DND-41 (cell line): Measurements from ENCODE around the gene CTTNBP2.

Experiments
- ATAC-seq: fragments of 200-7000 bp; cut with Tn5 transposase; 3 replicates; pipeline ENCODE4 v1.9.1; 2021; ENCODE audit warnings: low read depth; ENCODE audit not compliant: insufficient read depth
- DNase-seq: peaks from one replicate; pipeline ENCODE4 v3.0.0-alpha.2; 2020
- H2AFZ ChIP-seq: 2 replicates; pipeline ENCODE4 v1.6.0; 2012; ENCODE audit warnings: low read depth, low read length
- H3K27ac ChIP-seq: 2 replicates; pipeline ENCODE4 v1.5.1; 2012; ENCODE audit warnings: low read length, inconsistent platforms
- H3K27me3 ChIP-seq: fragments of 200-600 bp; sonication (generic); 2 replicates; pipeline ENCODE4 v1.6.0; 2012; ENCODE audit warnings: low read length, mild to moderate bottlenecking, inconsistent platforms; ENCODE audit not compliant: insufficient read depth, poor library complexity
- H3K36me3 ChIP-seq: 2 replicates; pipeline ENCODE4 v1.5.1; 2012; ENCODE audit warnings: low read length, inconsistent platforms; ENCODE audit not compliant: insufficient read depth
- H3K4me1 ChIP-seq: 2 replicates; pipeline ENCODE4 v1.5.1; 2012; ENCODE audit warnings: mild to moderate bottlenecking, low read length; ENCODE audit not compliant: insufficient read depth
- H3K4me2 ChIP-seq: 2 replicates; pipeline ENCODE4 v1.6.0; 2012; ENCODE audit warnings: mild to moderate bottlenecking, moderate library complexity, low read length, inconsistent platforms; ENCODE audit not compliant: insufficient read depth
- H3K4me3 ChIP-seq, 2 experiments: fragments of 200-600 bp in 1 of 2; shearing (Covaris generic) in 1 of 2; 2 replicates each; pipeline ENCODE4 v1.5.1; 2012 to 2016; ENCODE audit warnings: inconsistent platforms in 2 of 2, low read length in 2 of 2, mild to moderate bottlenecking in 2 of 2, low read depth in 1 of 2, moderate library complexity in 1 of 2
- H3K79me2 ChIP-seq: 2 replicates; pipeline ENCODE4 v1.6.0; 2012; ENCODE audit warnings: low read length, inconsistent platforms; ENCODE audit not compliant: insufficient read depth
- H3K9ac ChIP-seq: 2 replicates; pipeline ENCODE4 v1.6.0; 2012; ENCODE audit warnings: low read depth, mild to moderate bottlenecking, inconsistent platforms, low read length, moderate library complexity
- H3K9me3 ChIP-seq: 2 replicates; pipeline ENCODE4 v1.5.1; 2012; ENCODE audit warnings: low read length, moderate library complexity, mild to moderate bottlenecking, inconsistent platforms; ENCODE audit not compliant: insufficient read depth, severe bottlenecking
- H4K20me1 ChIP-seq: 2 replicates; pipeline ENCODE4 v1.6.0; 2012; ENCODE audit warnings: low read length; ENCODE audit not compliant: insufficient read depth
- EZH2 ChIP-seq: IDR thresholded peaks from 3 replicates; pipeline ENCODE4 v1.6.1; 2012; ENCODE audit warnings: borderline replicate concordance, low read depth, mild to moderate bottlenecking, moderate library complexity, low read length, inconsistent platforms; ENCODE audit not compliant: severe bottlenecking
- TF ChIP-seq, protein P1 (sequence below): IDR thresholded peaks from 2 replicates; pipeline ENCODE4 v1.5.1; 2012; ENCODE audit warnings: borderline replicate concordance, low read length, moderate library complexity, mild to moderate bottlenecking; ENCODE audit not compliant: poor library complexity, severe bottlenecking; ENCODE audit errors: extremely low read depth

The CTTNBP2 gene

DNA sequence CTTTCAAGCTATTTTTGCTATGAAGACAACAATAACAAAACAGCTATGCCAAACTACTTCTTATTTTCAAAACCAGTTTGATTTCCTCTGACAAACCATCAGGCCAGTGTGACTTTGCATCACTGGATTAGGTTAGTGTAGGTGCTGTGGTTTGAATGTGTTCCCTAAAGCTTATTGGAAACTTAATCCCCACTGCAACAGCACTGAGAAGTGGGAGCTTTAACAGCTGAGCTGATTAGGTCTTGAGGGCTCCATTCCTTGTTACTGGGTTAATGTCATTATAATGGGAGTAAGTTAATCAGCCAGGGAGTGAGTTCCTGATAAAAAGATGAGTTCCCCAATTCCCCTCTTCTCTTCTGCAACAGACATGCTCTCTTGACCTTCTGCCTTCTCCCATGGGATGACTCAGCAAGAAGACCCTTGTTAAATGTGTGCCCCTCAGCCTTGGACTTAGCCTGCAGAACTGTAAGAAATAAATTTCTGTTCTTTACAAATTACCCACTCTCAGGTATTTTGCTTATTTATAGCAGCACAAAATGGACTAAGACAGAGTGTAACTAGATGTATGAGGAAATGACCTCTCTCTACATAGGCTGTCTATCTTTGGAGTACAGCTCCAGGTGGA lies 186.8 kb downstream of the CTTNBP2 start:
- H4K20me1 ChIP-seq, result no peaks in the 10 kb centered on the region
- no peaks in the 10 kb centered on the region for H3K79me2 ChIP-seq
- peak overlapping the region; percentile 33 for H2AFZ ChIP-seq
- ATAC-seq (peak; percentile 50; the same call in 2 of the 3 replicates), DNase-seq (no peak)
- no peak overlapping the region for H3K4me3 ChIP-seq
- no peaks in the 10 kb centered on the region for H3K36me3 ChIP-seq
- H3K27ac ChIP-seq, result no peak overlapping the region
- H3K9me3 ChIP-seq, result no peaks in the 10 kb centered on the region
- no peak for TF ChIP-seq EZH2
- TF ChIP-seq, protein P1, sequence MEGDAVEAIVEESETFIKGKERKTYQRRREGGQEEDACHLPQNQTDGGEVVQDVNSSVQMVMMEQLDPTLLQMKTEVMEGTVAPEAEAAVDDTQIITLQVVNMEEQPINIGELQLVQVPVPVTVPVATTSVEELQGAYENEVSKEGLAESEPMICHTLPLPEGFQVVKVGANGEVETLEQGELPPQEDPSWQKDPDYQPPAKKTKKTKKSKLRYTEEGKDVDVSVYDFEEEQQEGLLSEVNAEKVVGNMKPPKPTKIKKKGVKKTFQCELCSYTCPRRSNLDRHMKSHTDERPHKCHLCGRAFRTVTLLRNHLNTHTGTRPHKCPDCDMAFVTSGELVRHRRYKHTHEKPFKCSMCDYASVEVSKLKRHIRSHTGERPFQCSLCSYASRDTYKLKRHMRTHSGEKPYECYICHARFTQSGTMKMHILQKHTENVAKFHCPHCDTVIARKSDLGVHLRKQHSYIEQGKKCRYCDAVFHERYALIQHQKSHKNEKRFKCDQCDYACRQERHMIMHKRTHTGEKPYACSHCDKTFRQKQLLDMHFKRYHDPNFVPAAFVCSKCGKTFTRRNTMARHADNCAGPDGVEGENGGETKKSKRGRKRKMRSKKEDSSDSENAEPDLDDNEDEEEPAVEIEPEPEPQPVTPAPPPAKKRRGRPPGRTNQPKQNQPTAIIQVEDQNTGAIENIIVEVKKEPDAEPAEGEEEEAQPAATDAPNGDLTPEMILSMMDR, result no peak
- no peak overlapping the region for H3K9ac ChIP-seq
- no peak overlapping the region for H3K4me2 ChIP-seq
- no peaks in the 10 kb centered on the region for H3K27me3 ChIP-seq
- peaks cover 11% of the 10 kb centered on the region for H3K4me1 ChIP-seq

DNA sequence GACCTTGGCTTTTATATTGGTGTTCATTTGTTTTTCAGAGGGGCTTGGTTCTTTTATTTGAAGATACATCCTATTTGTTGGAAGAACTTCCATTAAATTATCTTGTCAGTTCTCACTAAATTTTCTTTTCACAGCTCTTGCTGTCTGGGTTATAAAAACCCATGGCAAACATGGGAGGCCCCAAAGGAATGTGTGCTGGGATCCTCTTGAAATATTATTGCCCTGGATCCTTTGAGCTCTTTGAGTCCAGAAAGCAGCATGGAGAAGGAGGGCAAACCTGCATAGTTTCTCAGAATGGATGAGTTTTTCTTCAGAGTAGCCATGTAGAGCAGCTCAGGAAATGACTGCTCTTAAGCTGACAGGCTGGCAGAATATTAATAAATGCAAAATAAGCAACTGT lies 187.4 kb downstream of the CTTNBP2 start:
- no peak overlapping the region for H3K4me2 ChIP-seq
- H3K4me3 ChIP-seq, result no peak overlapping the region
- TF ChIP-seq EZH2, result no peak
- TF ChIP-seq, protein P1, result no peak
- H3K9ac ChIP-seq, result no peak overlapping the region
- H4K20me1 ChIP-seq, result no peaks in the 10 kb centered on the region
- H3K36me3 ChIP-seq, result no peaks in the 10 kb centered on the region
- peak overlapping the region; percentile 33; the same call in 1 of the 2 replicates for H2AFZ ChIP-seq
- no peak overlapping the region for H3K27ac ChIP-seq
- DNase-seq (no peak), ATAC-seq (peak; percentile 16; the same call in 1 of the 3 replicates)
- H3K79me2 ChIP-seq, result no peaks in the 10 kb centered on the region
- H3K27me3 ChIP-seq, result no peaks in the 10 kb centered on the region
- H3K9me3 ChIP-seq, result no peaks in the 10 kb centered on the region
- H3K4me1 ChIP-seq, result peaks cover 11% of the 10 kb centered on the region

DNA sequence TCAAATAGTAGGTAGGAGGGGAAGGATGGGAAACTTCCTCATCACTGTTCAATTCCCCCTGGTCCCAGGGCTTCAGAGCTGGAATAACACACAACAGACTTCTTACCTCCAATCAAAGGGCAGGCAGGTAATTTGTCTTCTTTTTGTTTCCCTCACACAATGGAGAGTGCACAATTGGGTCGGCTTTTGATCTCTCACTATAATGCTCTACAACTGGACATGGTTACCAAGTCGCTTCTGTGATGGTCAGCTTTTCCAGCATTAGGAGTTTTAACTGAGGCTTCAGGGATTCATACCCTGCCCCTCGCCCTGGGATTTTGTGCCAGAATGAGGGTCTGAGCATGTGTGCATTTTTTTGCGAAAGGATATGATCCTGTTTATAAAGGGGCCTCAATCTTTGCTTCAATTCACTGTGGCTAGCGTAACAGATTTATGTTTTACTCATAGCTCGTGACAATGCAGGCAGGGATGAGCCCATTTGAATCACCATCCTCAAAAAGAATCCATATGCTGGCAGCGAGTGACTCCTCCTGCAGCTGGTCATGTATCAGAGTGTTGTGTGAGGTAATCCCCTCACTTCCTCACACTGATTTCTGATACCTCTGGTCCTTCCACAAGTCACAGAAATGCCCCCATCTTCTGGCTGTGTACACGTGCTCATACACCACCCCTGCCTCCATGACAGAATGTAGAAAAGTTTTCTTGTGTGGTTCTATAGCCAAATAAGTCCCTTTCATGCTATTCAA lies 189.6 kb downstream of the CTTNBP2 start:
- no peaks in the 10 kb centered on the region for H3K36me3 ChIP-seq
- H4K20me1 ChIP-seq, result no peaks in the 10 kb centered on the region
- no peak overlapping the region for H3K9ac ChIP-seq
- H3K27ac ChIP-seq, result no peak overlapping the region
- no peaks in the 10 kb centered on the region for H3K79me2 ChIP-seq
- H2AFZ ChIP-seq, result no peak overlapping the region
- H3K9me3 ChIP-seq, result no peaks in the 10 kb centered on the region
- H3K27me3 ChIP-seq, result no peaks in the 10 kb centered on the region
- peak; percentile 41; the same call in 1 of the 3 replicates for ATAC-seq
- no peak overlapping the region for H3K4me2 ChIP-seq
- no peak overlapping the region for H3K4me3 ChIP-seq
- no peak for TF ChIP-seq EZH2
- TF ChIP-seq, protein P1, result no peak
- H3K4me1 ChIP-seq, result peaks cover 11% of the 10 kb centered on the region
- DNase-seq, result no peak
